ENCODE measurements around the gene CAPN7. TPM values are rescaled to one million over a fixed set of nuclear protein-coding genes. Genes with fewer than 3 reads are reported as not detected.

CAPN7 gene
- total RNA-seq, 1 experiment from 2014 or later: 25.2 TPM

GRCh38 chr3:15160662-15161061 lies 45.4 kb upstream of the CAPN7 start:
- no peaks in the 10 kb centered on the region for H3K79me2 ChIP-seq (ENCODE audit: insufficient read depth, low read length)

More at GRCh38 chr3:15160662-15161061, 45.4 kb upstream of the CAPN7 start:
- Histone ChIP-seq H3K18ac (ENCODE audit: insufficient read length, low read depth, low read length) (no peak overlapping the region), H3K14ac (ENCODE audit: insufficient read depth, low read length) (no peak overlapping the region), H3K9me3 (ENCODE audit: control insufficient read depth, low read depth, low read length) (no peaks in the 10 kb centered on the region), H3T11ph (ENCODE audit: low read length) (no peak overlapping the region), H4K5ac (ENCODE audit: insufficient read length, low read depth, low read length) (no peak overlapping the region), H3K27ac (ENCODE audit: insufficient read length, low read depth, low read length) (no peak overlapping the region), H3K23ac (ENCODE audit: insufficient read length, low read depth, low read length) (no peak overlapping the region), H3K4me1 (ENCODE audit: insufficient read depth, low read length) (no peaks in the 10 kb centered on the region), H2BK5ac (ENCODE audit: insufficient read length, low read length) (no peak overlapping the region), H2BK20ac (ENCODE audit: low read depth, low read length, poor library complexity, severe bottlenecking) (no peak overlapping the region), H3K27me3 (ENCODE audit: insufficient read depth, low read length) (no peaks in the 10 kb centered on the region; the same call in 1 of the 2 replicates), H2AK5ac (ENCODE audit: insufficient read length, low read length) (no peak overlapping the region), H2BK15ac (ENCODE audit: low read depth, low read length) (no peak overlapping the region), H2AFZ (ENCODE audit: low read length) (no peak overlapping the region), H3K79me1 (ENCODE audit: insufficient read depth, low read depth, low read length, poor library complexity, severe bottlenecking) (no peaks in the 10 kb centered on the region), H4K8ac (replicated peaks; ENCODE audit: insufficient read length, low read depth, low read length) (no peak overlapping the region), H3K56ac (ENCODE audit: insufficient read length, low read depth, low read length) (no peak overlapping the region), H2BK12ac (ENCODE audit: insufficient read length, low read depth, low read length) (no peak overlapping the region), H4K20me1 (ENCODE audit: control insufficient read depth, insufficient read depth, insufficient read length) (no peaks in the 10 kb centered on the region), H3K4ac (ENCODE audit: low read depth, low read length) (no peak overlapping the region), H4K91ac (ENCODE audit: insufficient read length, low read depth, low read length) (no peak overlapping the region), H2BK120ac (ENCODE audit: low read depth, low read length, poor library complexity, severe bottlenecking) (no peak overlapping the region), H3K23me2 (ENCODE audit: insufficient read length, low read depth, low read length, poor library complexity, severe bottlenecking) (no peaks in the 10 kb centered on the region), H3K9ac (ENCODE audit: extremely low read depth, insufficient read length, low read length) (no peak overlapping the region), H3K4me2 (ENCODE audit: insufficient read depth, insufficient read length, low read length) (no peak overlapping the region)
- Mint-ChIP-seq H3K36me3 (ENCODE audit: insufficient read depth in 1 of 3, low read depth in 3 of 3) (peaks cover 0 to 3% (median 2%) of the 10 kb centered on the region in 3 experiments; a peak in 2 of 7 replicates), H3K27ac (no peak overlapping the region), H3K4me3 (no peak overlapping the region), H3K4me1 (no peaks in the 10 kb centered on the region), H3K27me3 (ENCODE audit: low read depth) (peaks cover 56% of the 10 kb centered on the region), H3K9me3 (peaks cover 4 to 18% of the 10 kb centered on the region in 2 experiments)
- no CpG with 5 or more reads among the region's 3 CpGs for WGBS (ENCODE audit: extremely low coverage, insufficient read length, low lambda C conversion rate)
- no peak for DNase-seq
- no peak for TF ChIP-seq CTCF (conservative IDR thresholded peaks at IDR 0.05)
